ENCODE results near the gene IGSF23.

GRCh38 chr19:44576843-44577565 lies 36.4 kb upstream of the IGSF23 start:
- TF ChIP-seq, protein P1, sequence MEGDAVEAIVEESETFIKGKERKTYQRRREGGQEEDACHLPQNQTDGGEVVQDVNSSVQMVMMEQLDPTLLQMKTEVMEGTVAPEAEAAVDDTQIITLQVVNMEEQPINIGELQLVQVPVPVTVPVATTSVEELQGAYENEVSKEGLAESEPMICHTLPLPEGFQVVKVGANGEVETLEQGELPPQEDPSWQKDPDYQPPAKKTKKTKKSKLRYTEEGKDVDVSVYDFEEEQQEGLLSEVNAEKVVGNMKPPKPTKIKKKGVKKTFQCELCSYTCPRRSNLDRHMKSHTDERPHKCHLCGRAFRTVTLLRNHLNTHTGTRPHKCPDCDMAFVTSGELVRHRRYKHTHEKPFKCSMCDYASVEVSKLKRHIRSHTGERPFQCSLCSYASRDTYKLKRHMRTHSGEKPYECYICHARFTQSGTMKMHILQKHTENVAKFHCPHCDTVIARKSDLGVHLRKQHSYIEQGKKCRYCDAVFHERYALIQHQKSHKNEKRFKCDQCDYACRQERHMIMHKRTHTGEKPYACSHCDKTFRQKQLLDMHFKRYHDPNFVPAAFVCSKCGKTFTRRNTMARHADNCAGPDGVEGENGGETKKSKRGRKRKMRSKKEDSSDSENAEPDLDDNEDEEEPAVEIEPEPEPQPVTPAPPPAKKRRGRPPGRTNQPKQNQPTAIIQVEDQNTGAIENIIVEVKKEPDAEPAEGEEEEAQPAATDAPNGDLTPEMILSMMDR (IDR thresholded peaks at IDR 0.05; ENCODE audit: insufficient read depth, low read length, poor library complexity, severe bottlenecking): peak; percentile 32
- TF ChIP-seq EZH2phosphoT487 (conservative IDR thresholded peaks at IDR 0.05; ENCODE audit: low read length): no peak

Data from SU-DHL-6 (cell line).